Ascending aorta (tissue), 2 donors: Measurements from ENCODE around the gene IL2. TPM values are rescaled to one million over a fixed set of nuclear protein-coding genes. Genes with fewer than 3 reads are reported as not detected.

Experiments used
- DNase-seq, 2 donors: peaks; one replicate each; pipeline ENCODE4 v3.0.0-alpha.2; 2019; ENCODE audit warnings: low spot score in 2 of 2
- H3K27ac ChIP-seq, 2 donors: fragments of 200-600 bp; sonication (generic); one replicate each; pipeline ENCODE4 v1.5.1; 2016 to 2017; ENCODE audit warnings: mild to moderate bottlenecking in 1 of 2
- H3K27me3 ChIP-seq: fragments of 200-600 bp; sonication (generic); one replicate; pipeline ENCODE4 v1.5.1; 2017
- H3K36me3 ChIP-seq, 2 donors: fragments of 200-600 bp; sonication (generic); one replicate each; pipeline ENCODE4 v1.5.1; 2016
- H3K4me1 ChIP-seq, 2 donors: fragments of 200-600 bp; sonication (generic); one replicate each; pipeline ENCODE4 v1.5.1; 2016 to 2017; ENCODE audit warnings: mild to moderate bottlenecking in 1 of 2
- H3K4me3 ChIP-seq, 2 donors: fragments of 200-600 bp; sonication (generic); one replicate each; pipeline ENCODE4 v1.5.1; 2016 to 2017; ENCODE audit warnings: mild to moderate bottlenecking in 1 of 2
- H3K9me3 ChIP-seq, 2 donors: fragments of 200-600 bp; sonication (generic); one replicate each; pipeline ENCODE4 v1.5.1; 2016
- intact Hi-C: fragments of 100-400 bp; cut with DNase I; formaldehyde crosslinking; loops from one replicate; pipeline ENCODE4 v1.15.1; 2023
- total RNA-seq: library from RNA; depleted of rRNA; stranded (reverse); fragments of >200 nt; gene quantifications from one replicate; pipeline ENCODE4 v1.1.0, GENCODE V29; 2016
- TF ChIP-seq, protein P1 (sequence below), 3 experiments: fragments of 200-600 bp in 2 of 3; fragments of 450-650 bp in 1 of 3; sonication (generic) in 2 of 3; IDR thresholded peaks; one replicate each; pipeline ENCODE4 v1.5.1; 2016 to 2019; ENCODE audit warnings: antibody characterized with exemption in 3 of 3, mild to moderate bottlenecking in 1 of 3, moderate library complexity in 1 of 3

The IL2 gene
- not detected for total RNA-seq

DNA sequence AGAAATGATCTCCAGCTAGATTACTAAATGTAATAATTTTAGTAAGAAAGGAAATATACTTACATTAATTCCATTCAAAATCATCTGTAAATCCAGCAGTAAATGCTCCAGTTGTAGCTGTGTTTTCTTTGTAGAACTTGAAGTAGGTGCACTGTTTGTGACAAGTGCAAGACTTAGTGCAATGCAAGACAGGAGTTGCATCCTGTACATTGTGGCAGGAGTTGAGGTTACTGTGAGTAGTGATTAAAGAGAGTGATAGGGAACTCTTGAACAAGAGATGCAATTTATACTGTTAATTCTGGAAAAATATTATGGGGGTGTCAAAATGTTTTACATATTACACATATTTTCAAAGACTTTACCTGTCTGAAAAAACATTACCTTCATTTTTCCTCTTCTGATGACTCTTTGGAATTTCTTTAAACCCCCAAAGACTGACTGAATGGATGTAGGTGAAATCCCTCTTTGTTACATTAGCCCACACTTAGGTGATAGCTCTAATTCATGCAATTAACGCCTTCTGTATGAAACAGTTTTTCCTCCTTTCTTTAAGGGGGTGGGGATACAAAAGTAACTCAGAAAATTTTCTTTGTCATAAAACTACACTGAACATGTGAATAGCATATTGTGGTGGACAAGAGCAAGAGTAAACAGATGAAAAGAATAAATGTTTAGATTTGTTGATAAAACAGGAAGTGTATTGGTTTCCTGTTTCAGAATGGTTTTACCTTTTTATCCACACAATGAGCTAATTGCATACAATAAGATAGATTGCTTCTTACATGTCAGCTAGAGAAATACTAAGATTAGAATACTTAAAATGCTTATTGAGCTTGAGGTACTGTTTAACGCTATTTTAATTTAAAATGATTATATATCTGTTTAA is at the start of gene IL2:
Gene IL2 (minus strand): TSS at position 495 of the 886 bp plus-strand sequence. CDS start 285 bp downstream, at position 210.
- no peaks in the 10 kb centered on the region for H3K27me3 ChIP-seq
- no peak within 1 kb of the TSS for H3K4me3 ChIP-seq
- H3K4me1 ChIP-seq: no peaks in the 10 kb centered on the region
- no peaks in the 10 kb centered on the region for H3K9me3 ChIP-seq
- intact Hi-C loops: no loop called here
- TF ChIP-seq, protein P1, sequence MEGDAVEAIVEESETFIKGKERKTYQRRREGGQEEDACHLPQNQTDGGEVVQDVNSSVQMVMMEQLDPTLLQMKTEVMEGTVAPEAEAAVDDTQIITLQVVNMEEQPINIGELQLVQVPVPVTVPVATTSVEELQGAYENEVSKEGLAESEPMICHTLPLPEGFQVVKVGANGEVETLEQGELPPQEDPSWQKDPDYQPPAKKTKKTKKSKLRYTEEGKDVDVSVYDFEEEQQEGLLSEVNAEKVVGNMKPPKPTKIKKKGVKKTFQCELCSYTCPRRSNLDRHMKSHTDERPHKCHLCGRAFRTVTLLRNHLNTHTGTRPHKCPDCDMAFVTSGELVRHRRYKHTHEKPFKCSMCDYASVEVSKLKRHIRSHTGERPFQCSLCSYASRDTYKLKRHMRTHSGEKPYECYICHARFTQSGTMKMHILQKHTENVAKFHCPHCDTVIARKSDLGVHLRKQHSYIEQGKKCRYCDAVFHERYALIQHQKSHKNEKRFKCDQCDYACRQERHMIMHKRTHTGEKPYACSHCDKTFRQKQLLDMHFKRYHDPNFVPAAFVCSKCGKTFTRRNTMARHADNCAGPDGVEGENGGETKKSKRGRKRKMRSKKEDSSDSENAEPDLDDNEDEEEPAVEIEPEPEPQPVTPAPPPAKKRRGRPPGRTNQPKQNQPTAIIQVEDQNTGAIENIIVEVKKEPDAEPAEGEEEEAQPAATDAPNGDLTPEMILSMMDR (IDR thresholded peaks at IDR 0.05): no peak
- no peak within 1 kb of the TSS for H3K27ac ChIP-seq
- no peaks in the 10 kb centered on the region for H3K36me3 ChIP-seq
- DNase-seq: no peak

DNA sequence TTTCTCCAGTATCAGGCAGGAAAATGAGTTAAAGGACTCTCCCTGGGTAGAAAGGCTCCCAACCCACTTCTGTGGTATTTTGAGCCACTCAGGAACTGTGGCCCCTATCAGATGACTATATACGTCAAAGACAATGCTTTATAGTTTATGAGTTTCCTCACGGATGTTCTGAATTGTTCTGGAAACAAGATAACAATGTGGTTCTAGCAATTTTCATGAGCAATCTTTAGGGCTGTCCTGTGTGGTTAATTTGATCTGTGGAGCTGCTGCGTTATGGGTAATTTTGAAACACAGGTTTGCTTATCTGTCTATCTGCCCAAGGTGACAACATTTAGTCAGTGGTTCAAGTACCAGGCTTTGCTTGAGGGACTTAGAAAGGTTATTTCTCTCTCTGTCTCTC is 46.7 kb upstream of the IL2 start:
- intact Hi-C loops: no loop called here
- H3K27ac ChIP-seq: no peak overlapping the region
- DNase-seq: no peak
- TF ChIP-seq, protein P1 (IDR thresholded peaks at IDR 0.05): no peak
- H3K4me3 ChIP-seq: no peak overlapping the region
- no peaks in the 10 kb centered on the region for H3K9me3 ChIP-seq
- H3K36me3 ChIP-seq: no peaks in the 10 kb centered on the region
- H3K4me1 ChIP-seq: no peaks in the 10 kb centered on the region
- no peaks in the 10 kb centered on the region for H3K27me3 ChIP-seq

DNA sequence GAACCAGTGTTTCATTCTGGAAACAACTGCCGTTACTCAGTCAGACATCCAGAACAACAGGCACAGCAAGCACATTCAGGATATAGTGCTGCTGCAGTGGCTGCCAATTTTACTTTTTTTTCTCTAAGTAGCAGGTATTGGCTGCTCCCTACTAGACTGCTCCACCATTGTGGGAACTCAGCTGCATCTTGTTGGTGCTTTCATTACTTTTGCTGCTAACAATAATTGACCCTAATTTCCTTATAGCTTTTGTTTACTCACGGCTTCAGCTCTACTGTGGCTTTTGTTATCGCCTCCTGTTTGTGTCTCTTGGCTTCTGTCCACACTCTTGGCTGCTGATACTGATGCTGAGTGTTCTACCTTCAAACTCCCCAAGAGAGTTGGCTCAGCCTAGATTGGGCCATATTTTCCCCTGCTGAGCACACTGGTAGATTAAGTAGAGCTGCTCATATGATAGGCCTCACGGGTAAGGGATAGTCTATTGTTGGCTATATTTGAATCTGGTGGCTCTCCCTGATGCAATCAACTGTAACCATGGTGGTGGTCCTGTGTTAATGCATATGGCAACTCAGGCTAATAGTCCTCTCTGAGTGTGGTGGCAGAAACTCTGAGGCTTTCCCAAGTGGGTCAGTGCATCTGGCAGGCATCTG is 44.5 kb upstream of the IL2 start:
- Histone ChIP-seq H3K9me3 (no peaks in the 10 kb centered on the region), H3K27me3 (no peaks in the 10 kb centered on the region), H3K27ac (no peak overlapping the region), H3K36me3 (no peaks in the 10 kb centered on the region), H3K4me3 (no peak overlapping the region), H3K4me1 (no peaks in the 10 kb centered on the region)
- intact Hi-C loops: no loop called here
- TF ChIP-seq, protein P1 (IDR thresholded peaks at IDR 0.05): no peak
- DNase-seq: no peak

DNA sequence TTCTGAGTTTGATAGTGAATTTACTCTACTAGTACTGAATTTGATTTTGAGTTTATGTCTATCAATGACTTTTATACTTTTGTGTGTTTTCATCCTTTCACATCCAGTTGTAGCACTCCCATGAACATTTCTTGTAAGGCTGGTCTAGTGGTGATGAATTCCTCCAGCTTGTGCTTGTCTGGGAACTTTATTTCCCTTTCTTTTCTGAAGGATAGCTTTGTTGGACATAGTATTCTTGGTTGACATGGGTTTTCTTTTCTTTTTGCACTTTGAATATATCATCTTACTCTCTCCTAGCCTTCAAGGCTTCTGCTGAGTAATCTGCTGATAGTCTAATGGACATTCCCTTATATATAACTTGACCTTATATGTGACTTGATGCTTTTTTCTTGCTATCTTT is 32.5 kb upstream of the IL2 start:
- DNase-seq: no peak
- Histone ChIP-seq H3K27me3 (no peaks in the 10 kb centered on the region), H3K4me3 (no peak overlapping the region), H3K36me3 (no peaks in the 10 kb centered on the region), H3K4me1 (no peaks in the 10 kb centered on the region), H3K9me3 (peaks cover 3 to 36% of the 10 kb centered on the region in 2 donors), H3K27ac (no peak overlapping the region)
- intact Hi-C loops: no loop called here
- TF ChIP-seq, protein P1 (IDR thresholded peaks at IDR 0.05): no peak

DNA sequence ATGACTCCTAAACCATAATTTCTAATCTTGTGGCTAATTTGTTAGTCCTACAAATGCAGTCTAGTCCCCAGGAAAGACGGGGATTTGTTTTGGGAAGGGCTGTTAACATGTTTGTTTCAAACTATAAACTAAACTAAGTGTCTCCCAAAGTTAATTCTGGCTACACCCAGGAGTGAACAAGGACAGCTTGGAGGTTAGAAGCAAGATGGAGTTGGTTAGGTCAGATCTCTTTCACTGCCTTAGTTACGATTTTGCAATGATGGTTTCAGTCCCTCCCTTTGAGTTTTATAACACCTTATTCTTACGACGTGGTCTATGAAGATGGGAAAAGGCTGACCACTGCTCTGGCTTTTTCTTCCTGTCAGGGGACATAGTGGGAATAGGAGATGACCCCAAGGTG is 27.0 kb upstream of the IL2 start:
- intact Hi-C loops: no loop called here
- no peak overlapping the region for H3K27ac ChIP-seq
- H3K36me3 ChIP-seq: no peaks in the 10 kb centered on the region
- H3K4me3 ChIP-seq: no peak overlapping the region
- H3K9me3 ChIP-seq: peaks cover 2 to 5% of the 10 kb centered on the region in 2 donors
- DNase-seq: no peak
- H3K4me1 ChIP-seq: no peaks in the 10 kb centered on the region
- H3K27me3 ChIP-seq: no peaks in the 10 kb centered on the region
- TF ChIP-seq, protein P1 (IDR thresholded peaks at IDR 0.05): no peak
